Panc1 (cell line): Measurements from ENCODE around the gene TBX21. TPM values are rescaled to one million over a fixed set of nuclear protein-coding genes. Genes with fewer than 3 reads are reported as not detected.

Experiments used
- ATAC-seq: fragments of 200-7000 bp; cut with Tn5 transposase; 2 replicates; pipeline ENCODE4 v1.9.1; 2020; ENCODE audit warnings: mild to moderate bottlenecking, moderate library complexity
- BruUV-seq: library from RNA; stranded (reverse); fragments of 400-500 nt; replicated peaks from 2 replicates; lab custom pipeline; 2021; lab: Mats Ljungman, UMichigan
- CTCF ChIA-PET: fragments of 300-600 bp; sonication (Branson Sonifier 250); formaldehyde crosslinking; loops from one replicate; lab custom pipeline; 2022; ENCODE audit warnings: antibody characterized with exemption; lab: Charles Lee
- POLR2A ChIA-PET: fragments of 300-600 bp; sonication (Branson Sonifier 250); formaldehyde crosslinking; loops from one replicate; lab custom pipeline; 2022; ENCODE audit warnings: antibody characterized with exemption; lab: Charles Lee
- DNase-seq: peaks from one replicate; pipeline ENCODE4 v3.0.0-alpha.2; 2010; ENCODE audit warnings: low read depth, low spot score
- H3K27ac ChIP-seq: 2 replicates; pipeline ENCODE4 v1.5.1; 2011; ENCODE audit warnings: mild to moderate bottlenecking, low read length, inconsistent platforms
- H3K27me3 ChIP-seq: fragments of 200-500 bp; sonication (Bioruptor generic); 2 replicates; pipeline ENCODE4 v1.6.0; 2014; ENCODE audit warnings: low read length, inconsistent platforms; ENCODE audit not compliant: control insufficient read depth, insufficient read depth
- H3K36me3 ChIP-seq: fragments of 200-500 bp; sonication (Bioruptor generic); 2 replicates; pipeline ENCODE4 v1.5.1; 2014; ENCODE audit warnings: inconsistent platforms, mild to moderate bottlenecking, low read length, moderate library complexity; ENCODE audit not compliant: control insufficient read depth, insufficient read depth
- H3K4me1 ChIP-seq: 2 replicates; pipeline ENCODE4 v1.5.1; 2011; ENCODE audit warnings: inconsistent platforms, mild to moderate bottlenecking, low read length, moderate library complexity; ENCODE audit not compliant: control insufficient read depth, insufficient read depth
- H3K4me3 ChIP-seq, 2 experiments: 2 replicates each; pipeline ENCODE4 v1.5.1; 2011 to 2012; ENCODE audit warnings: low read depth in 2 of 2, low read length in 2 of 2, mild to moderate bottlenecking in 2 of 2, inconsistent platforms in 1 of 2, moderate library complexity in 1 of 2
- H3K9me3 ChIP-seq: fragments of 200-500 bp; sonication (Bioruptor generic); 2 replicates; pipeline ENCODE4 v1.5.1; 2014; ENCODE audit warnings: low read depth, mild to moderate bottlenecking, inconsistent platforms, low read length, moderate library complexity; ENCODE audit not compliant: control insufficient read depth, insufficient read depth
- POLR2AphosphoS5 ChIP-seq: IDR thresholded peaks from 2 replicates; pipeline ENCODE4 v1.6.1; 2012; ENCODE audit warnings: mild to moderate bottlenecking, low read depth, low read length, moderate library complexity
- SIN3A ChIP-seq: IDR thresholded peaks from 2 replicates; pipeline ENCODE4 v1.6.1; 2012; ENCODE audit warnings: low read depth, mild to moderate bottlenecking, low read length, moderate library complexity, borderline replicate concordance; ENCODE audit not compliant: insufficient read depth
- TCF7L2 ChIP-seq: IDR thresholded peaks from 2 replicates; pipeline ENCODE4 v1.6.1; 2011; ENCODE audit warnings: mild to moderate bottlenecking, low read depth, low read length, inconsistent platforms
- in situ Hi-C: cut with HindIII; loops from 2 replicates; pipeline ENCODE4 v1.10.0; 2016; ENCODE audit warnings: low sequenced_read_pairs, low pct_unique_long_range_greater_than_20kb
- intact Hi-C: fragments of 100-400 bp; cut with micrococcal nuclease; formaldehyde crosslinking; loops from one replicate; pipeline ENCODE4 v1.10.0; 2022; ENCODE audit not compliant: unreplicated experiment
- total RNA-seq: library from RNA; stranded (reverse); gene quantifications from one replicate; pipeline ENCODE4 v1.2.1, GENCODE V29; 2021; ENCODE audit not compliant: unreplicated experiment
- TF ChIP-seq, protein P1 (sequence below): fragments of 450-650 bp; IDR thresholded peaks from 2 replicates; pipeline ENCODE4 v1.5.1; 2017; ENCODE audit warnings: mild to moderate bottlenecking
- TF ChIP-seq, protein P2 (sequence below), 2 experiments: IDR thresholded peaks; 2 replicates each; pipeline ENCODE4 v1.6.1; 2011 to 2012; ENCODE audit warnings: low read depth in 2 of 2, control low read depth in 1 of 2, low read length in 1 of 2, mild to moderate bottlenecking in 1 of 2, moderate library complexity in 1 of 2; ENCODE audit not compliant: insufficient read depth in 1 of 2

TBX21 gene
- total RNA-seq, 1 experiment from 2014 or later: 0.10 TPM

DNA sequence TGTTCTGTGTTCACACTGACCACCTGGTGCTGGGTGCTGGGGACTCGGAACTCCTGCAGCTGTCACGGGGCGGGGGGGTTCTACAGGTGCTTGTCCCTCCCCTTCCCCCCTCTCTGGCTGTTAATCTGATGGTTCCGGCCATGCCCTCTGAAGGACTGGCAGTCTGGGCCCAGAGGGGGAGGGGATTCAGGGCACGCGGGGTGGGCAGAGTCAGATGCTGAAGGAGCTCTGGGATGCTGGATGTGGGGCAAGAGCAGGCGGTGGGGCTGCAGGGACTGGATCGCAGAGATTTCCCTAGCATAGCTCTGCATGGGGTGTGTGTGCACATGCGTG, 5.4 kb upstream of the TBX21 start:
- ATAC-seq: no peak
- Histone ChIP-seq H3K4me1 (no peaks in the 10 kb centered on the region), H3K9me3 (no peaks in the 10 kb centered on the region), H3K36me3 (no peaks in the 10 kb centered on the region), H3K27ac (no peak overlapping the region), H3K4me3 (no peak overlapping the region), H3K27me3 (peaks cover 11% of the 10 kb centered on the region; the same call in 1 of the 2 replicates)
- intact Hi-C loops (no loop called here), in situ Hi-C loops (no loop called here)
- no peak for TF ChIP-seq TCF7L2
- TF ChIP-seq POLR2AphosphoS5: no peak
- TF ChIP-seq SIN3A: no peak
- TF ChIP-seq, protein P1, sequence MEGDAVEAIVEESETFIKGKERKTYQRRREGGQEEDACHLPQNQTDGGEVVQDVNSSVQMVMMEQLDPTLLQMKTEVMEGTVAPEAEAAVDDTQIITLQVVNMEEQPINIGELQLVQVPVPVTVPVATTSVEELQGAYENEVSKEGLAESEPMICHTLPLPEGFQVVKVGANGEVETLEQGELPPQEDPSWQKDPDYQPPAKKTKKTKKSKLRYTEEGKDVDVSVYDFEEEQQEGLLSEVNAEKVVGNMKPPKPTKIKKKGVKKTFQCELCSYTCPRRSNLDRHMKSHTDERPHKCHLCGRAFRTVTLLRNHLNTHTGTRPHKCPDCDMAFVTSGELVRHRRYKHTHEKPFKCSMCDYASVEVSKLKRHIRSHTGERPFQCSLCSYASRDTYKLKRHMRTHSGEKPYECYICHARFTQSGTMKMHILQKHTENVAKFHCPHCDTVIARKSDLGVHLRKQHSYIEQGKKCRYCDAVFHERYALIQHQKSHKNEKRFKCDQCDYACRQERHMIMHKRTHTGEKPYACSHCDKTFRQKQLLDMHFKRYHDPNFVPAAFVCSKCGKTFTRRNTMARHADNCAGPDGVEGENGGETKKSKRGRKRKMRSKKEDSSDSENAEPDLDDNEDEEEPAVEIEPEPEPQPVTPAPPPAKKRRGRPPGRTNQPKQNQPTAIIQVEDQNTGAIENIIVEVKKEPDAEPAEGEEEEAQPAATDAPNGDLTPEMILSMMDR: no peak
- TF ChIP-seq, protein P2, sequence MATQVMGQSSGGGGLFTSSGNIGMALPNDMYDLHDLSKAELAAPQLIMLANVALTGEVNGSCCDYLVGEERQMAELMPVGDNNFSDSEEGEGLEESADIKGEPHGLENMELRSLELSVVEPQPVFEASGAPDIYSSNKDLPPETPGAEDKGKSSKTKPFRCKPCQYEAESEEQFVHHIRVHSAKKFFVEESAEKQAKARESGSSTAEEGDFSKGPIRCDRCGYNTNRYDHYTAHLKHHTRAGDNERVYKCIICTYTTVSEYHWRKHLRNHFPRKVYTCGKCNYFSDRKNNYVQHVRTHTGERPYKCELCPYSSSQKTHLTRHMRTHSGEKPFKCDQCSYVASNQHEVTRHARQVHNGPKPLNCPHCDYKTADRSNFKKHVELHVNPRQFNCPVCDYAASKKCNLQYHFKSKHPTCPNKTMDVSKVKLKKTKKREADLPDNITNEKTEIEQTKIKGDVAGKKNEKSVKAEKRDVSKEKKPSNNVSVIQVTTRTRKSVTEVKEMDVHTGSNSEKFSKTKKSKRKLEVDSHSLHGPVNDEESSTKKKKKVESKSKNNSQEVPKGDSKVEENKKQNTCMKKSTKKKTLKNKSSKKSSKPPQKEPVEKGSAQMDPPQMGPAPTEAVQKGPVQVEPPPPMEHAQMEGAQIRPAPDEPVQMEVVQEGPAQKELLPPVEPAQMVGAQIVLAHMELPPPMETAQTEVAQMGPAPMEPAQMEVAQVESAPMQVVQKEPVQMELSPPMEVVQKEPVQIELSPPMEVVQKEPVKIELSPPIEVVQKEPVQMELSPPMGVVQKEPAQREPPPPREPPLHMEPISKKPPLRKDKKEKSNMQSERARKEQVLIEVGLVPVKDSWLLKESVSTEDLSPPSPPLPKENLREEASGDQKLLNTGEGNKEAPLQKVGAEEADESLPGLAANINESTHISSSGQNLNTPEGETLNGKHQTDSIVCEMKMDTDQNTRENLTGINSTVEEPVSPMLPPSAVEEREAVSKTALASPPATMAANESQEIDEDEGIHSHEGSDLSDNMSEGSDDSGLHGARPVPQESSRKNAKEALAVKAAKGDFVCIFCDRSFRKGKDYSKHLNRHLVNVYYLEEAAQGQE (IDR thresholded peaks at IDR 0.05; ENCODE audit: insufficient read depth in 1 of 2, low read depth in 2 of 2, low read length in 1 of 2): no peak
- ChIA-PET CTCF (interaction anchor here (1.0 kb wide), 1 partner anchor 28 kb away, joined by 3 read pairs; no protein-coding TSS in a partner anchor), POLR2A (interaction anchor here (0.5 kb wide), 1 partner anchor 30 kb away, joined by 11 read pairs; no protein-coding TSS in a partner anchor)
- no peak for DNase-seq
- no TSS peak for BruUV-seq

GRCh38 chr17:47728214-47728877, 4.7 kb upstream of the TBX21 start:
- H3K27me3 ChIP-seq: peaks cover 12% of the 10 kb centered on the region; the same call in 1 of the 2 replicates
- in situ Hi-C loops: no loop called here

More at GRCh38 chr17:47728214-47728877, 4.7 kb upstream of the TBX21 start:
- TF ChIP-seq SIN3A (no peak), TCF7L2 (no peak), POLR2AphosphoS5 (no peak)
- TF ChIP-seq, protein P2 (IDR thresholded peaks at IDR 0.05; ENCODE audit: insufficient read depth in 1 of 2, low read depth in 2 of 2, low read length in 1 of 2): no peak
- TF ChIP-seq, protein P1: no peak
- Histone ChIP-seq H3K4me3 (no peak overlapping the region), H3K9me3 (no peaks in the 10 kb centered on the region), H3K27ac (no peak overlapping the region), H3K36me3 (no peaks in the 10 kb centered on the region), H3K4me1 (no peaks in the 10 kb centered on the region)
- ATAC-seq: no peak
- no peak for DNase-seq
- ChIA-PET POLR2A (interaction anchor here (0.5 kb wide), 1 partner anchor 30 kb away, joined by 11 read pairs; no protein-coding TSS in a partner anchor), CTCF (interaction anchor here (1.0 kb wide), 1 partner anchor 29 kb away, joined by 3 read pairs; no protein-coding TSS in a partner anchor)
- intact Hi-C loops: no loop called here
- BruUV-seq: no TSS peak
